ENCODE measurements around the gene GABBR1. TPM values are rescaled to one million over a fixed set of nuclear protein-coding genes. Genes with fewer than 3 reads are reported as not detected.
A peak's percentile ranks its signal among the peaks of the same experiment; 100 is the strongest.

GABBR1 gene
- total and polyA plus RNA-seq, 2 donors (not counting 3 experiments of a cell fraction or from before 2014, with no cell fraction given) = 43.6 to 50.8 TPM

- TF ChIP-seq MAX (IDR thresholded peaks at IDR 0.05; ENCODE audit: insufficient read depth, insufficient read length) = no peak
- Histone ChIP-seq H3K4me2 (ENCODE audit: insufficient read depth, low read length) (no peak overlapping the region), H3K9me3 (replicated peaks; ENCODE audit: control insufficient read depth, insufficient read depth, low read length) (no peaks in the 10 kb centered on the region), H3K27ac (ENCODE audit: insufficient read depth, low read depth, low read length) (no peak overlapping the region), H3K4me1 (ENCODE audit: control insufficient read depth, extremely low read depth, insufficient read depth, low read length) (peaks cover 28% of the 10 kb centered on the region), H3K4me3 (replicated peaks in 1 of 3; ENCODE audit: insufficient read depth in 1 of 3, low read depth in 1 of 3, low read length in 3 of 3) (no peak overlapping the region), H3K27me3 (ENCODE audit: control insufficient read depth in 2 of 2, insufficient read depth in 2 of 2, low read length in 2 of 2) (no peaks in the 10 kb centered on the region), H3K9ac (replicated peaks; ENCODE audit: extremely low read depth, insufficient read depth, low read length) (no peak overlapping the region), H3K9me1 (replicated peaks; ENCODE audit: control insufficient read depth, extremely low read depth, insufficient read depth, low read length) (no peaks in the 10 kb centered on the region), H2AFZ (ENCODE audit: low read depth, low read length) (no peak overlapping the region), H4K20me1 (replicated peaks; ENCODE audit: control insufficient read depth, extremely low read depth, insufficient read depth, low read length) (no peaks in the 10 kb centered on the region), H3K36me3 (ENCODE audit: control insufficient read depth in 2 of 2, extremely low read depth in 1 of 2, insufficient read depth in 2 of 2, low read length in 2 of 2) (no peaks in the 10 kb centered on the region), H3K79me2 (ENCODE audit: control insufficient read depth, insufficient read depth, low read length) (no peaks in the 10 kb centered on the region)
- dilution Hi-C loops (cut with MboI; ENCODE audit: extremely low pct_ligation_motif_present, low sequenced_read_pairs) = no loop called here
- POLR2A ChIA-PET = no interaction called here
- DNase-seq (ENCODE audit: low read depth, low spot score) (no peak), FAIRE-seq (no peak)
- BruUV-seq (replicated peaks) = no TSS peak
- CTCF ChIA-PET = interaction anchor here (2.6 kb wide), 1 partner anchor 23 kb away, joined by 8 read pairs; no protein-coding TSS in a partner anchor
- intact Hi-C loops (cut with micrococcal nuclease) = no loop called here
Measured at GRCh38 chr6:29630315-29630714, 2.7 kb downstream of the GABBR1 start.

GRCh38 chr6:29629571-29629970 is 3.4 kb downstream of the GABBR1 start:
- Histone ChIP-seq H3K4me2 (ENCODE audit: insufficient read depth, low read length) (peak overlapping the region; percentile 37), H3K27me3 (ENCODE audit: control insufficient read depth in 2 of 2, insufficient read depth in 2 of 2, low read length in 2 of 2) (no peaks in the 10 kb centered on the region), H3K9me3 (replicated peaks; ENCODE audit: control insufficient read depth, insufficient read depth, low read length) (no peaks in the 10 kb centered on the region), H3K27ac (ENCODE audit: insufficient read depth, low read depth, low read length) (no peak overlapping the region), H3K4me1 (ENCODE audit: control insufficient read depth, extremely low read depth, insufficient read depth, low read length) (peaks cover 28% of the 10 kb centered on the region), H3K4me3 (replicated peaks in 1 of 3; ENCODE audit: insufficient read depth in 1 of 3, low read depth in 1 of 3, low read length in 3 of 3) (no peak overlapping the region), H3K9ac (replicated peaks; ENCODE audit: extremely low read depth, insufficient read depth, low read length) (no peak overlapping the region), H2AFZ (ENCODE audit: low read depth, low read length) (no peak overlapping the region), H3K36me3 (ENCODE audit: control insufficient read depth in 2 of 2, extremely low read depth in 1 of 2, insufficient read depth in 2 of 2, low read length in 2 of 2) (no peaks in the 10 kb centered on the region), H3K9me1 (replicated peaks; ENCODE audit: control insufficient read depth, extremely low read depth, insufficient read depth, low read length) (no peaks in the 10 kb centered on the region), H3K79me2 (ENCODE audit: control insufficient read depth, insufficient read depth, low read length) (no peaks in the 10 kb centered on the region), H4K20me1 (replicated peaks; ENCODE audit: control insufficient read depth, extremely low read depth, insufficient read depth, low read length) (no peaks in the 10 kb centered on the region)
- no peak for DNase-seq (ENCODE audit: low read depth, low spot score)
- dilution Hi-C loops (cut with MboI; ENCODE audit: extremely low pct_ligation_motif_present, low sequenced_read_pairs) = no loop called here
- no peak for TF ChIP-seq EZH2 (IDR thresholded peaks at IDR 0.05; ENCODE audit: borderline replicate concordance, low read depth, low read length, severe bottlenecking)
- no peak for TF ChIP-seq POLR2AphosphoS5 (IDR thresholded peaks at IDR 0.05; ENCODE audit: insufficient read depth, low read depth, low read length)
- no peak for TF ChIP-seq POLR2A (IDR thresholded peaks at IDR 0.05; ENCODE audit: low read depth, low read length)
- TF ChIP-seq GATA2 (IDR thresholded peaks at IDR 0.05; ENCODE audit: insufficient read depth, insufficient read length, low read depth, low read length) = no peak
- no peak for TF ChIP-seq CTCF (IDR thresholded peaks at IDR 0.05; ENCODE audit: extremely low read depth in 1 of 2, insufficient read depth in 1 of 2, low read depth in 1 of 2, low read length in 2 of 2)
- TF ChIP-seq FOS (IDR thresholded peaks at IDR 0.05; ENCODE audit: borderline replicate concordance, insufficient read depth, low read length) = no peak
- no peak for TF ChIP-seq JUN (IDR thresholded peaks at IDR 0.05; ENCODE audit: borderline replicate concordance, insufficient read depth, insufficient read length, low read depth)
- no peak for TF ChIP-seq MYC (IDR thresholded peaks at IDR 0.05; ENCODE audit: low read depth, low read length)
- no peak for TF ChIP-seq MAX (IDR thresholded peaks at IDR 0.05; ENCODE audit: insufficient read depth, insufficient read length)
- FAIRE-seq = no peak
- no TSS peak for BruUV-seq (replicated peaks)
- POLR2A ChIA-PET = interaction anchor here (0.7 kb wide), 1 partner anchor 21 kb away, joined by 3 read pairs; no protein-coding TSS in a partner anchor
- CTCF ChIA-PET = interaction anchor here (1.4 to 2.6 kb wide), 2 partner anchors 9 to 24 kb away, joined by 3 to 8 read pairs; no protein-coding TSS in a partner anchor
- intact Hi-C loops (cut with micrococcal nuclease) = loop anchor here (2.0 to 5.0 kb wide), 2 partner anchors 613 to 1292 kb away; partner anchors contain the start of gene ZSCAN31

Measured in endothelial cell of umbilical vein (primary cell).